GM12801 (cell line): ENCODE data around the gene MYORG.
A peak's percentile ranks its signal among the peaks of the same experiment; 100 is the strongest.

Source experiments
- TF ChIP-seq, protein P1 (sequence below): IDR thresholded peaks from one replicate; pipeline ENCODE4 v1.5.1; 2011; ENCODE audit warnings: control low read depth; ENCODE audit not compliant: insufficient read length; ENCODE audit errors: extremely low read depth

Gene MYORG

DNA sequence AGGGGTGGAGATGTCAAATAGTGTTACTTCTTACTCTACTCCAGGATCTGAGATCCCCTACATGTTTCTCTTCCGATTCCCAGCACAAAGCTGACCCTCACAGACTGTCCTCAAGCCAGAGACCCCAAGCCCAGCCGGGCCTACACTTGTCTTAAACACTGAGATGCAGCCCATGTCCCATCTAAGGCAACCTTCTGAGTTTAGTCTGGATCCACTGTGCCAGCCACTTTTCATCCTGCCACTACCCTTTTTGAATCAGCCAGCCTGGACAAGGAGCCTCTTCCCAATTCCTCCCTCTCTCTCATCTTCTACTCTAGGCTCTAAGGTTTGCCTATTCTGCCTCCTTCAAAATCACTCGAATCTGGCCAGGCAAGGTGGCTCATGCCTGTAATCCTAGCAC is 6.2 kb upstream of the MYORG start:
- TF ChIP-seq, protein P1, sequence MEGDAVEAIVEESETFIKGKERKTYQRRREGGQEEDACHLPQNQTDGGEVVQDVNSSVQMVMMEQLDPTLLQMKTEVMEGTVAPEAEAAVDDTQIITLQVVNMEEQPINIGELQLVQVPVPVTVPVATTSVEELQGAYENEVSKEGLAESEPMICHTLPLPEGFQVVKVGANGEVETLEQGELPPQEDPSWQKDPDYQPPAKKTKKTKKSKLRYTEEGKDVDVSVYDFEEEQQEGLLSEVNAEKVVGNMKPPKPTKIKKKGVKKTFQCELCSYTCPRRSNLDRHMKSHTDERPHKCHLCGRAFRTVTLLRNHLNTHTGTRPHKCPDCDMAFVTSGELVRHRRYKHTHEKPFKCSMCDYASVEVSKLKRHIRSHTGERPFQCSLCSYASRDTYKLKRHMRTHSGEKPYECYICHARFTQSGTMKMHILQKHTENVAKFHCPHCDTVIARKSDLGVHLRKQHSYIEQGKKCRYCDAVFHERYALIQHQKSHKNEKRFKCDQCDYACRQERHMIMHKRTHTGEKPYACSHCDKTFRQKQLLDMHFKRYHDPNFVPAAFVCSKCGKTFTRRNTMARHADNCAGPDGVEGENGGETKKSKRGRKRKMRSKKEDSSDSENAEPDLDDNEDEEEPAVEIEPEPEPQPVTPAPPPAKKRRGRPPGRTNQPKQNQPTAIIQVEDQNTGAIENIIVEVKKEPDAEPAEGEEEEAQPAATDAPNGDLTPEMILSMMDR: no peak

DNA sequence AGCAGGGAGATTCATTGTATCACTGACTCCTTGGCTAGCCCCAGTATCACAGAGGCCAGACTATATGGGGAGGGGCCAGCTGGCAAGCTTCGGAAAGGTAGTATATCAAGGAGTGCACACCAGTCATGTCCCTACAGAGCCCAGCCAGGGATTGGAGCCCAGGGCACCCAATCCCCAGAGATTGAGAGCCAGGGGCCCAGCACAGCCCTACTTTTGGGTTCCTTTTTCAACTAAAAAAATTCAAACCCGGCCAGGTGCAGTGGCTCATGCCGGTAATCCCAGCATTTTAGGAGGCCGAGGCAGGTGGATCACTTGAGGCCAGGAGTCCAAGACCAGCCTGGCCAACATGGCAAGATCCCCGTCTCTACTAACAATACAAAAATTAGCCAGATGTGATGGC is 5.4 kb upstream of the MYORG start:
- TF ChIP-seq, protein P1: no peak

DNA sequence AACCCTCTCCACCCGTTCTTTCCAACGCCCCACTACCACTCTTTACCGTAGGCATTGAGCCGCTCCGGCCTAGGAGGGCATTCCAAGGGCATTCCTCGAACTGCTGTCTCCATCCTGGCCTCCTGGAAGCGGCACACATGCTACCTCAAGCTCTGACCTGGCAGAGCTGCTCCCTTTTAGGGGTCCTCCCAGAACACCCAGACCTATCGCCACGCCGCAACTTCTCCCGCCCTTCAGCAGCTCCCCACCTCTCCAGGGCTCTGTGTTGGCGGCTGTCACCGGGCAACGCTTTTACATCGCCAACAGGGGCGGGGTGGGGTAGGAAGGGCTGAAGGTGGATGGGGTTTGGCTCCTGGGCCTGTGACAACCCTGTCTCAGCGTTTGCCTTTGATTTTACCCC is 4.6 kb upstream of the MYORG start:
- TF ChIP-seq, protein P1: no peak

DNA sequence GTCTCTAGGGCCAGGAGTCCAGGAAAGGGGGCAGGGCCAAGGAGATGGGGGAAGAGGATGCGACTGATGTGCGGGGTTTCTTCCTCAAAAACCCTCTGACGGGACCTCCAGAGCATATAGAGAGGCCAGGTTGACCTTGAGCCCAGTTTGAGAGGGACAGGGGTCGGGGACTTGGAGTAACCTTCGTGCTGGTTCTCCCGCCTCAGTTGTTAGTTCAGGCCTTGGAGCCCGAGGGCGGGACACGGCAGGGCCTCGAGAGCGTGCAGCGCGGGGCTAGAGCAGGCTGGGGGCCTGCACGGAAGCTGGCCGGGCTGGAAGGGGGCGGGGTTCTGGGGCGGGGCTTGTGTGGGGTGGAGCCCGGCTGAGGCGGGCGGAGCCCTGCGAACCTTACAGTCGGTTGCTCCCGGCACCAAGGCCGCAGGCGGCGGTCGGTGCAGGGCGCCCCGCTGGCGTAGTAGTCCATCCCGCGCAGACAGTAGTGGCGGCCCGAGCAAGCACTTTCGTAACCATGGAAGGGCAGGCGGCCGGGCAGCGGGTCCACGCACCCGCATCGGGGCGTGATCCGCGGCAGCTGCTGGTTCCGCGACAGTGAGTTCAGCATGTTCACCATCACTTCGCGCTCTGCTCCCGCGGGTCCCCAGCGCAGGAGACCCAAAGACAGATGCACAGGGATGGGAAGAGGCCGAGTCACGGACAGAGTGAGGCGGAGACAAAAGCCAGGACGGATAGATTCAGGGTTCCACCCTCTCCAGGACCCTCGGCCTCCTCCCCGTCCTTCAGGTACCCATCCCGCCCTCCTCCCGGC is 4.0 kb upstream of the MYORG start:
- TF ChIP-seq, protein P1: no peak

DNA sequence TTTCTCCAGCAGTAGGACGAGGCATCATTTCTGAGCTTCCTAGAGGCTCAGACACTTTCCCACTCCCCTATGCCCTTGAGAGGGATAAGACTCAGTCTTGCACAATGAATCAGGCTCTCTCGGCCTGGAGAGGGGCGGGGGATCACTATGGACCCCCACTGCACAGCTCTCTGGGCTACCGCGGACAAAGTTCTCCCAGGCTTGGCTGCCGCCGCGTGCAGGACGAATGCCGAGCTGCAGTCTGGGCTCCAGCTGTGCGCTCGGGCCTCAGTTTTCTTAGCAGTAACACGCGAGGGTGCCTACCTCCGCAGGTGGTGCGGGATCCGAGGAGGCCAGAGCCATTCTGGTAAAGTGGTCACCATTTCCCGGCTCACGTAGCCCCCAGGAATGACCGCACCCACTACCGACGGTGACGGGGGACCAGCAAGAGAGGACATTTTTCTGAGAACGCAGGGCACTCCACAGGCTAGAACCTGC is 3.4 kb upstream of the MYORG start:
- TF ChIP-seq, protein P1: no peak

DNA sequence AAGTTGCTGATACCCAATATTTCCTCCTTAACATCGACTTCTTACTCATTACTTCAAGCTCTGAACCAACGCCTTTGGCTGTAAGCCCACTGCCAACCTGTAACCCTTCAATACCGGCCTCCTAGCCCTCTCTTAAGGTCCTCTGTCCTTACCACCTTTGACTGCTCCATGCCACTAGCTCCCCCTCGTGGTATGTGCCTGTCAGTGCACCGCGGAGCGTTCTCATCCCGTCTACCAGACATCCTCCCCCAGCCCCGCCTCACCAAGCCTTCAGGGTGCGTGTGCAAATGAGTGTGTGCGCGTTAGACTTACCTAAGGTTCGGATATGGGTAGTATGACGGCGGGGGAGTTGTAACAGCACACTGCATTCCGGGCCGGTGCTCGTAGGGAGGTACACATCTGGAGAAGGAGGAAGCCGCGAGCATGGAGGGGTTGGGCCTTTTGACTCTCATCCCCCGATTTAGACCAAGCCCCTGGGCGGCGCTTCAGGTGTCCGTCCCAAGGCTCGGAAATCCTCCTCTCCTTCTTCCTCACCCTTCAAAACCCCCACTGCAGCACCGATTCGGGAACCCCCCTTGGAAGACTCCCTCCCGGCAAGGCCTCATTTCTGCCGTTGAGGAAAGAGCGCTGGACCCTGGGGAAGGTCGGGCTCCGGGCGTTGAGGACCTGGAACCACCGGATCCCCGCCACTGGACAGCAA is 2.8 kb upstream of the MYORG start:
- TF ChIP-seq, protein P1: peak; percentile 87

DNA sequence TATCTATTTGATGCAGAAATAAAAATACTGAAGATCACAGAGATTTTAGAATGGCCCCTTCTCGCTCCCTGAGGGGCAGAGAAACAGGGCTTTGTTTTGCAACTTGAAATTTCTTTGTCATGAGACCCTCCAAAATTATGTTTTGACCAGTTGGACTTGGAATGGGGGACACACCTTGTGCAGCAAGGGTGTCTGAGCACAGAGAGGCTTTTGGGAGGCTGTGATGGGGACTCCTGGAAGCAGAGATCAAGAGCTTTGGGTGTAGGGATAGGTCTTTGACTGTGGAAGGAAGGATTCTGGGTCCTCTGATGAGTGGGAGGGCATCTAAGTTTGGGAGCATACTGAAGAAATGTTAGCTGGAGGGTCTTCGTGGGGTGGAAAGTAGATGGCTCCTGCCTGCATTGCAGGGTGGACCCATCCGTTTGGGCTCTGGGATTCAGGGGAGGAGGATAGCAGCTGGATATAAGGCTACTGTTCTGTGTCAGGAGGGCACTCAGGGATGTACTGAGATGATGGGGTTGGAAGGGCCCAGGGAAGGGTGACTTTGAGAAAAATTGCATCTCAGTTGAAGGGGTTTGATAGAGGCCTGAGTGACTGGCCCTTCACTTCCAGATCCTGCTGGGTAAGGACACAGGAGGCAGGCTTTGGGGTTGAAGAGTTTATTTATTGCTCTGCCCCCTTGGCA is 1.8 kb upstream of the MYORG start:
- TF ChIP-seq, protein P1: no peak
